Transverse colon (tissue), 4 donors: ENCODE measurements around the gene TDRD7.

Source experiments
- CTCF ChIP-seq, 5 experiments: fragments of 200-600 bp in 3 of 5; fragments of 450-650 bp in 2 of 5; sonication (generic) in 3 of 5; IDR thresholded peaks; 1 replicate in 2 of 5; 2 replicates in 3 of 5; pipeline ENCODE4 v1.5.1; 2016 to 2017; ENCODE audit warnings: antibody characterized with exemption in 5 of 5, inconsistent platforms in 3 of 5, mild to moderate bottlenecking in 2 of 5, moderate library complexity in 1 of 5
- EP300 ChIP-seq: sonication (generic); formaldehyde crosslinking; IDR thresholded peaks from one replicate; pipeline ENCODE4 v1.6.1; 2017; ENCODE audit warnings: antibody characterized with exemption, low read depth
- POLR2A ChIP-seq: fragments of 450-650 bp; IDR thresholded peaks from one replicate; pipeline ENCODE4 v1.6.1; 2016; ENCODE audit warnings: antibody characterized with exemption, mild to moderate bottlenecking, moderate library complexity
- POLR2AphosphoS5 ChIP-seq, 3 donors: sonication (generic); formaldehyde crosslinking; IDR thresholded peaks; one replicate each; pipeline ENCODE4 v1.6.1; 2016; ENCODE audit warnings: antibody characterized with exemption in 3 of 3

GRCh38 chr9:97430316-97431043, 18.6 kb downstream of the TDRD7 start:
- TF ChIP-seq POLR2AphosphoS5 (IDR thresholded peaks at IDR 0.05) = no peak
- no peak for TF ChIP-seq CTCF (IDR thresholded peaks at IDR 0.05)
- no peak for TF ChIP-seq POLR2A
- TF ChIP-seq EP300 = no peak
